Smooth muscle cell (in vitro differentiated cells): ENCODE results near the gene MMAB. TPM values are rescaled to one million over a fixed set of nuclear protein-coding genes. Genes with fewer than 3 reads are reported as not detected.

Source experiments
- DNase-seq: peaks from one replicate; lab custom pipeline; 2025; ENCODE audit not compliant: unreplicated experiment; lab: John Stamatoyannopoulos, UW
- H2AFZ ChIP-seq: fragments of 200-600 bp; sonication (generic); 2 replicates; pipeline ENCODE4 v1.6.0; 2016; ENCODE audit warnings: antibody characterized with exemption, low read depth, mild to moderate bottlenecking
- H3F3A ChIP-seq: fragments of 200-600 bp; sonication (generic); 2 replicates; pipeline ENCODE4 v1.6.0; 2017; ENCODE audit warnings: antibody characterized with exemption, low read depth
- H3K27ac ChIP-seq: fragments of 200-600 bp; sonication (generic); 2 replicates; pipeline ENCODE4 v1.5.1; 2016; ENCODE audit warnings: low read depth, mild to moderate bottlenecking
- H3K27me3 ChIP-seq: fragments of 200-600 bp; sonication (generic); 2 replicates; pipeline ENCODE4 v1.6.1; 2016; ENCODE audit warnings: low read depth, mild to moderate bottlenecking
- H3K36me3 ChIP-seq: fragments of 200-600 bp; sonication (generic); 2 replicates; pipeline ENCODE4 v1.5.1; 2016; ENCODE audit warnings: low read depth
- H3K4me1 ChIP-seq: fragments of 200-600 bp; sonication (generic); 2 replicates; pipeline ENCODE4 v1.5.1; 2016; ENCODE audit warnings: low read depth
- H3K4me2 ChIP-seq: fragments of 200-600 bp; sonication (generic); 2 replicates; pipeline ENCODE4 v1.6.0; 2016; ENCODE audit warnings: mild to moderate bottlenecking
- H3K4me3 ChIP-seq: fragments of 200-600 bp; sonication (generic); 2 replicates; pipeline ENCODE4 v1.5.1; 2016; ENCODE audit warnings: mild to moderate bottlenecking
- H3K79me2 ChIP-seq: fragments of 200-600 bp; sonication (generic); 2 replicates; pipeline ENCODE4 v1.6.0; 2016; ENCODE audit warnings: low read depth, mild to moderate bottlenecking
- H3K9ac ChIP-seq: fragments of 200-600 bp; sonication (generic); 2 replicates; pipeline ENCODE4 v1.6.0; 2016; ENCODE audit warnings: low read depth
- H3K9me3 ChIP-seq: fragments of 200-600 bp; sonication (generic); replicated peaks from 2 replicates; pipeline ENCODE4 v1.5.1; 2016; ENCODE audit warnings: low read depth
- H4K20me1 ChIP-seq: fragments of 200-600 bp; sonication (generic); 2 replicates; pipeline ENCODE4 v1.6.0; 2016; ENCODE audit warnings: low read depth
- CTCF ChIP-seq: fragments of 200-600 bp; sonication (generic); IDR thresholded peaks from 2 replicates; pipeline ENCODE4 v1.5.1; 2017; ENCODE audit warnings: borderline replicate concordance, mild to moderate bottlenecking, antibody characterized with exemption; ENCODE audit not compliant: insufficient read depth, poor library complexity, severe bottlenecking
- WGBS: methylation state at CpG from one replicate; pipeline ENCODE4 v1.1.7; 2016; ENCODE audit warnings: low lambda C conversion rate; 5-methylcytosine and 5-hydroxymethylcytosine counted together
- polyA plus RNA-seq: library from polyadenylated mRNA; unstranded; fragments of >200 nt; fragmentation: Nextera tagmentation; extraction: Ambion mirVana; gene quantifications from 2 replicates; pipeline ENCODE4 v1.2.1, GENCODE V29; 2016
- total RNA-seq: library from RNA; depleted of rRNA; stranded (reverse); fragments of >200 nt; gene quantifications from 2 replicates; pipeline ENCODE4 v1.2.3, GENCODE V29; 2014

Gene MMAB
- total and polyA plus RNA-seq, 2 experiments from 2014 or later: 20.2 to 51.7 TPM

- Histone ChIP-seq H3K4me1 (no peaks in the 10 kb centered on the region), H3K36me3 (peaks cover 26% of the 10 kb centered on the region), H4K20me1 (no peaks in the 10 kb centered on the region), H3K4me2 (no peak overlapping the region), H2AFZ (no peak overlapping the region), H3K9me3 (no peaks in the 10 kb centered on the region), H3K27me3 (no peaks in the 10 kb centered on the region), H3K27ac (no peak overlapping the region), H3K9ac (no peak overlapping the region), H3F3A (no peaks in the 10 kb centered on the region), H3K4me3 (no peak overlapping the region), H3K79me2 (no peaks in the 10 kb centered on the region)
- no peak for DNase-seq
- WGBS: 100% methylated on average over 1 of the region's 1 CpG
- no peak for TF ChIP-seq CTCF
Measured at GRCh38 chr12:109504068-109504467, 69.2 kb downstream of the MMAB start.

Other genes starting within 250 kb of the MMAB start
- 2.3 TPM in 1 of 2 replicates, not detected in the other for gene MYO1H, start 225.6 kb downstream of the MMAB start, total RNA-seq
- gene MYO1H, start 225.6 kb downstream of the MMAB start, polyA plus RNA-seq: 0.03 and 0.11 TPM in 2 replicates
- gene KCTD10, start 96.2 kb downstream of the MMAB start, total RNA-seq: 89.7 and 111 TPM in 2 replicates
- 63.7 and 79.6 TPM in 2 replicates for gene KCTD10, start 96.2 kb downstream of the MMAB start, polyA plus RNA-seq
- gene UBE3B, start 95.9 kb downstream of the MMAB start, total RNA-seq: 45.5 and 62.9 TPM in 2 replicates
- 21.8 and 24.2 TPM in 2 replicates for gene UBE3B, start 95.9 kb downstream of the MMAB start, polyA plus RNA-seq
- 13.9 and 21.1 TPM in 2 replicates for gene MVK, start 290 bp upstream of the MMAB start, total RNA-seq
- 11.8 and 16.3 TPM in 2 replicates for gene MVK, start 290 bp upstream of the MMAB start, polyA plus RNA-seq
- gene FAM222A, start 140.3 kb upstream of the MMAB start, total RNA-seq: 0.85 TPM in 2 replicates
- 1.7 and 2.0 TPM in 2 replicates for gene FAM222A, start 140.3 kb upstream of the MMAB start, polyA plus RNA-seq